IMR-90 (cell line): ENCODE data around the gene TCOF1. TPM values are rescaled to one million over a fixed set of nuclear protein-coding genes. Genes with fewer than 3 reads are reported as not detected.

ENCODE experiments used
- ATAC-seq: fragments of 200-7000 bp; cut with Tn5 transposase; 2 replicates; pipeline ENCODE4 v1.9.1; 2020; ENCODE audit warnings: low read depth, mild to moderate bottlenecking, moderate library complexity
- BruUV-seq: library from RNA; stranded (reverse); fragments of 400-500 nt; replicated peaks from 2 replicates; lab custom pipeline; 2021; lab: Mats Ljungman, UMichigan
- CTCF ChIA-PET: fragments of 300-600 bp; formaldehyde crosslinking; extraction: SDS; loops from one replicate; lab custom pipeline; 2021; ENCODE audit warnings: antibody characterized with exemption; lab: Yijun Ruan, JAX
- POLR2A ChIA-PET: fragments of 300-600 bp; sonication (Branson Sonifier 250); formaldehyde crosslinking; loops from one replicate; lab custom pipeline; 2022; ENCODE audit warnings: antibody characterized with exemption; ENCODE audit not compliant: unreplicated experiment; lab: Charles Lee
- DNase-seq: peaks from one replicate; pipeline ENCODE4 v3.0.0; 2013
- H2AFZ ChIP-seq: replicated peaks from 2 replicates; pipeline ENCODE3; 2013; ENCODE audit warnings: low read length, mild to moderate bottlenecking; ENCODE audit not compliant: poor library complexity
- H2AK5ac ChIP-seq: 2 replicates; pipeline ENCODE4 v1.6.1; 2013; ENCODE audit warnings: low read depth, low read length, inconsistent platforms
- H2AK9ac ChIP-seq: replicated peaks from 2 replicates; pipeline ENCODE3; 2013; ENCODE audit warnings: mild to moderate bottlenecking, low read depth, low read length, moderate library complexity; ENCODE audit not compliant: poor library complexity
- H2BK120ac ChIP-seq: 2 replicates; pipeline ENCODE4 v1.6.1; 2013; ENCODE audit warnings: low read depth, low read length, inconsistent platforms
- H2BK15ac ChIP-seq: 3 replicates; pipeline ENCODE4 v1.6.1; 2013; ENCODE audit warnings: low read depth, low read length, inconsistent platforms
- H2BK20ac ChIP-seq: 2 replicates; pipeline ENCODE4 v1.6.1; 2013; ENCODE audit warnings: low read depth, mild to moderate bottlenecking, inconsistent platforms, low read length, moderate library complexity
- H2BK5ac ChIP-seq: 2 replicates; pipeline ENCODE4 v1.6.1; 2013; ENCODE audit warnings: mild to moderate bottlenecking, low read depth, low read length, inconsistent platforms; ENCODE audit not compliant: poor library complexity, severe bottlenecking
- H3K14ac ChIP-seq: replicated peaks from 2 replicates; pipeline ENCODE4 v1.6.1; 2013; ENCODE audit warnings: low read depth, low read length, inconsistent platforms
- H3K18ac ChIP-seq: 2 replicates; pipeline ENCODE4 v1.6.1; 2013; ENCODE audit warnings: low read depth, low read length, control low read depth
- H3K23ac ChIP-seq: 2 replicates; pipeline ENCODE4 v1.6.1; 2013; ENCODE audit warnings: low read depth, low read length, inconsistent platforms
- H3K27ac ChIP-seq: 2 replicates; pipeline ENCODE4 v1.5.1; 2013; ENCODE audit warnings: mild to moderate bottlenecking, control low read depth, low read length; ENCODE audit not compliant: insufficient read depth
- H3K27me3 ChIP-seq: 2 replicates; pipeline ENCODE4 v1.6.1; 2013; ENCODE audit warnings: low read length; ENCODE audit not compliant: control insufficient read depth, insufficient read depth
- H3K36me3 ChIP-seq: 2 replicates; pipeline ENCODE4 v1.6.1; 2013; ENCODE audit warnings: low read length, mixed read lengths; ENCODE audit not compliant: control insufficient read depth, insufficient read depth
- H3K4ac ChIP-seq: 2 replicates; pipeline ENCODE4 v1.6.1; 2013; ENCODE audit warnings: low read depth, low read length, inconsistent platforms
- H3K4me1 ChIP-seq: 2 replicates; pipeline ENCODE4 v1.6.1; 2013; ENCODE audit warnings: low read length, mixed read lengths; ENCODE audit not compliant: control insufficient read depth, insufficient read depth
- H3K4me2 ChIP-seq: 2 replicates; pipeline ENCODE4 v1.6.1; 2013; ENCODE audit warnings: low read depth, mild to moderate bottlenecking, control low read depth, low read length, moderate library complexity
- H3K4me3 ChIP-seq: 2 replicates; pipeline ENCODE4 v1.5.1; 2013; ENCODE audit warnings: low read depth, mild to moderate bottlenecking, control low read depth, low read length, moderate library complexity; ENCODE audit not compliant: insufficient read depth
- H3K56ac ChIP-seq: 2 replicates; pipeline ENCODE4 v1.6.1; 2013; ENCODE audit warnings: low read length, inconsistent platforms; ENCODE audit not compliant: insufficient read depth; ENCODE audit errors: extremely low read depth
- H3K79me1 ChIP-seq, 2 experiments: 2 replicates each; pipeline ENCODE4 v1.6.1; 2013; ENCODE audit warnings: low read length in 2 of 2, inconsistent platforms in 1 of 2, low read depth in 1 of 2
- H3K9ac ChIP-seq: 2 replicates; pipeline ENCODE4 v1.6.1; 2013; ENCODE audit warnings: low read depth, low read length, control low read depth
- H3K9me1 ChIP-seq: 2 replicates; pipeline ENCODE4 v1.6.1; 2013; ENCODE audit warnings: low read length, inconsistent platforms; ENCODE audit not compliant: insufficient read depth
- H3K9me3 ChIP-seq: 2 replicates; pipeline ENCODE4 v1.6.1; 2013; ENCODE audit warnings: low read length; ENCODE audit not compliant: control insufficient read depth, insufficient read depth
- H4K20me1 ChIP-seq: 2 replicates; pipeline ENCODE4 v1.6.1; 2013; ENCODE audit warnings: low read length, inconsistent platforms; ENCODE audit not compliant: insufficient read depth
- H4K5ac ChIP-seq: 2 replicates; pipeline ENCODE4 v1.6.1; 2013; ENCODE audit warnings: mild to moderate bottlenecking, low read depth, low read length, control low read depth
- H4K8ac ChIP-seq, 2 experiments: 2 replicates each; pipeline ENCODE4 v1.6.1; 2013; ENCODE audit warnings: low read depth in 2 of 2, low read length in 2 of 2, control low read depth in 1 of 2, inconsistent platforms in 1 of 2
- H4K91ac ChIP-seq: 2 replicates; pipeline ENCODE4 v1.6.1; 2013; ENCODE audit warnings: low read depth, low read length, inconsistent platforms; ENCODE audit not compliant: insufficient read depth
- BHLHE40 ChIP-seq: fragments of 150-350 bp; IDR thresholded peaks from 2 replicates; pipeline ENCODE4 v1.6.1; 2016; ENCODE audit warnings: mild to moderate bottlenecking, low read depth, low read length
- MAZ ChIP-seq: IDR thresholded peaks from 2 replicates; pipeline ENCODE4 v1.6.1; 2012; ENCODE audit warnings: low read depth, mild to moderate bottlenecking, low read length, improper control_type of control experiment, moderate library complexity, borderline replicate concordance
- MXI1 ChIP-seq: IDR thresholded peaks from 2 replicates; pipeline ENCODE4 v1.6.1; 2012; ENCODE audit warnings: low read depth, mild to moderate bottlenecking, low read length, moderate library complexity, borderline replicate concordance
- RAD21 ChIP-seq: IDR thresholded peaks from 2 replicates; pipeline ENCODE4 v1.6.1; 2012; ENCODE audit warnings: low read length, improper control_type of control experiment
- RCOR1 ChIP-seq: IDR thresholded peaks from 2 replicates; pipeline ENCODE4 v1.6.1; 2012; ENCODE audit warnings: mild to moderate bottlenecking, low read length, improper control_type of control experiment; ENCODE audit not compliant: insufficient replicate concordance
- SMC3 ChIP-seq: fragments of 150-350 bp; IDR thresholded peaks from 2 replicates; pipeline ENCODE4 v1.6.1; 2016; ENCODE audit warnings: low read depth, mild to moderate bottlenecking, antibody characterized with exemption, low read length, moderate library complexity
- WGBS, 2 experiments: methylation state at CpG; one replicate each; pipeline versions ENCODE4 v1.1.5 to v1.1.7; 2013; ENCODE audit warnings: missing lambda C conversion rate in 2 of 2; ENCODE audit not compliant: insufficient read length in 1 of 2; ENCODE audit errors: extremely low coverage in 2 of 2; 5-methylcytosine and 5-hydroxymethylcytosine counted together
- dilution Hi-C: fragments of 300-500 bp; cut with HindIII; formaldehyde crosslinking; loops from one replicate; pipeline ENCODE4 v1.14.3; 2018; ENCODE audit warnings: low sequenced_read_pairs; ENCODE audit not compliant: unreplicated experiment
- in situ Hi-C: fragments of 300-500 bp; cut with MboI; formaldehyde crosslinking; loops from 3 replicates; pipeline ENCODE4 v1.14.3; 2019; ENCODE audit warnings: low sequenced_read_pairs, inconsistent platforms, mixed read lengths
- intact Hi-C: fragments of 100-400 bp; cut with micrococcal nuclease; formaldehyde crosslinking; loops from 2 replicates; pipeline ENCODE4 v1.10.0; 2022
- polyA plus RNA-seq, 3 experiments: library from polyadenylated mRNA; depleted of rRNA; stranded (reverse); fragments of >200 nt; gene quantifications; 2 replicates each; pipeline ENCODE4 v1.2.3, GENCODE V29; 2012; ENCODE audit warnings: low replicate concordance in 1 of 3
- total RNA-seq: library from RNA; depleted of rRNA; stranded (reverse); fragments of >200 nt; gene quantifications from 2 replicates; pipeline ENCODE4 v1.2.3, GENCODE V29; 2012
- TF ChIP-seq, protein P1 (sequence below): conservative IDR thresholded peaks from 2 replicates; pipeline ENCODE4 v1.5.1; 2012; ENCODE audit warnings: mild to moderate bottlenecking, low read depth, low read length, improper control_type of control experiment

The TCOF1 gene
- total and polyA plus RNA-seq, 2 of the 4 experiments (the other 2 are of a cell fraction): 18.2 to 19.7 TPM

DNA sequence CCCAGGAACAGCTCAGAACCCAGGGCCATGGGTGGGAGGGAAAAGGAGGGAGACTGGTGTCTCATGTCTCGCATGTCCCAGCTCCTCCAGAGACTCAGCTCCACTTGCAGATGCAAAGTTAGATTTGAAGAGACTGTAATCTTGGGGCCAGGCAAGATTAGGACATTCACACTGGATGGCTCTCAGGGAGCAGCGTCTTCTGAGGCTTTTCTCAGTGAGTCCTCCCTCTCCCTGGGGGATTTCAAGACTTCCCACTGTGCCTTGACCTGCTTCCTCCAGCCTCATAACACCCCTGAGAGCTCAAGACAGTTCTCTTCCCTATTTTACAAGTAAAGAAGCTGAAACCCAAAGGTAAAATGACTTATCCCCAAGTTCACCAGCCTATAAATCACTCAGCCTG, 10.5 kb upstream of the TCOF1 start:
- H3K79me1 ChIP-seq: no peaks in the 10 kb centered on the region
- H2AFZ ChIP-seq: no peak overlapping the region
- WGBS, 2 experiments: 90% methylated on average over 2 of the region's 2 CpGs; no CpG with 5 or more reads in 1 of the 2 experiments
- H3K9me3 ChIP-seq: no peaks in the 10 kb centered on the region
- no peaks in the 10 kb centered on the region for H3K36me3 ChIP-seq
- DNase-seq (no peak), ATAC-seq (no peak)
- dilution Hi-C loops: no loop called here
- no peak overlapping the region for H3K27ac ChIP-seq
- no peak overlapping the region for H3K4me2 ChIP-seq
- no peak overlapping the region for H3K4ac ChIP-seq
- POLR2A ChIA-PET: no interaction called here
- TF ChIP-seq MAZ (no peak), RCOR1 (no peak), SMC3 (no peak), MXI1 (no peak), RAD21 (no peak), BHLHE40 (no peak)
- TF ChIP-seq, protein P1, sequence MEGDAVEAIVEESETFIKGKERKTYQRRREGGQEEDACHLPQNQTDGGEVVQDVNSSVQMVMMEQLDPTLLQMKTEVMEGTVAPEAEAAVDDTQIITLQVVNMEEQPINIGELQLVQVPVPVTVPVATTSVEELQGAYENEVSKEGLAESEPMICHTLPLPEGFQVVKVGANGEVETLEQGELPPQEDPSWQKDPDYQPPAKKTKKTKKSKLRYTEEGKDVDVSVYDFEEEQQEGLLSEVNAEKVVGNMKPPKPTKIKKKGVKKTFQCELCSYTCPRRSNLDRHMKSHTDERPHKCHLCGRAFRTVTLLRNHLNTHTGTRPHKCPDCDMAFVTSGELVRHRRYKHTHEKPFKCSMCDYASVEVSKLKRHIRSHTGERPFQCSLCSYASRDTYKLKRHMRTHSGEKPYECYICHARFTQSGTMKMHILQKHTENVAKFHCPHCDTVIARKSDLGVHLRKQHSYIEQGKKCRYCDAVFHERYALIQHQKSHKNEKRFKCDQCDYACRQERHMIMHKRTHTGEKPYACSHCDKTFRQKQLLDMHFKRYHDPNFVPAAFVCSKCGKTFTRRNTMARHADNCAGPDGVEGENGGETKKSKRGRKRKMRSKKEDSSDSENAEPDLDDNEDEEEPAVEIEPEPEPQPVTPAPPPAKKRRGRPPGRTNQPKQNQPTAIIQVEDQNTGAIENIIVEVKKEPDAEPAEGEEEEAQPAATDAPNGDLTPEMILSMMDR: no peak
- no peak overlapping the region for H3K18ac ChIP-seq
- peak overlapping the region; percentile 45; the same call in 1 of the 2 replicates for H2AK5ac ChIP-seq
- intact Hi-C loops: no loop called here
- no peak overlapping the region for H3K9ac ChIP-seq
- H3K4me3 ChIP-seq: no peak overlapping the region
- no TSS peak for BruUV-seq
- no peaks in the 10 kb centered on the region for H4K20me1 ChIP-seq
- no peaks in the 10 kb centered on the region for H3K4me1 ChIP-seq
- H2BK5ac ChIP-seq: no peak overlapping the region
- H2BK20ac ChIP-seq: no peak overlapping the region
- no peak overlapping the region for H2BK120ac ChIP-seq
- H4K8ac ChIP-seq: no peak overlapping the region
- H3K56ac ChIP-seq: no peak overlapping the region
- in situ Hi-C loops: no loop called here
- no peak overlapping the region for H2AK9ac ChIP-seq
- CTCF ChIA-PET: no interaction called here
- no peak overlapping the region for H2BK15ac ChIP-seq
- H3K27me3 ChIP-seq: no peaks in the 10 kb centered on the region
- H3K9me1 ChIP-seq: no peaks in the 10 kb centered on the region
- H4K91ac ChIP-seq: no peak overlapping the region
- H3K14ac ChIP-seq: no peak overlapping the region
- H3K23ac ChIP-seq: no peak overlapping the region
- no peak overlapping the region for H4K5ac ChIP-seq
